Body of pancreas (tissue), 4 donors: ENCODE data around the gene LRRC73.

ENCODE experiments used
- POLR2A ChIP-seq, 3 donors: fragments of 450-650 bp; IDR thresholded peaks; one replicate each; pipeline ENCODE4 v1.6.1; 2016; ENCODE audit warnings: antibody characterized with exemption in 3 of 3, mild to moderate bottlenecking in 2 of 3
- TF ChIP-seq, protein P1 (sequence below), 7 experiments: fragments of 450-650 bp in 4 of 7; fragments of 200-600 bp in 3 of 7; sonication (generic) in 3 of 7; IDR thresholded peaks; one replicate each; pipeline ENCODE4 v1.5.1; 2016 to 2019; ENCODE audit warnings: antibody characterized with exemption in 7 of 7

DNA sequence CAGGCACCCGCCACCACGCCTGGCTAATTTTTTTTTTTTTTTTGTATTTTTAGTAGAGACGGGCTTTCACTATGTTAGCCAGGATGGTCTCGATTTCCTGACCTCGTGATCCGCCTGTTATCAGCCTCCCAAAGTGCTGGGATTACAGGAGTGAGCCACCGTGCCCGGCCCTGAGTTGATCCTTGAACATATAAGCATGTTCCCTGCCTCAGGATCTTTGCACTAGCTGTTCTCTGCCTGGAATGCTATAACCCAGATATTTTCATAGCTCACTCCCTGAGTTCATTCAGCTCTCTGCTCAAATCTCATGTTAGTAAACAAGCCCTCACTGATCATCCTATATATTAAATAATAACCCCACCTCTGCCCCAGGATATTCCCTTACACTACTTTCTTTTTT is 45.8 kb downstream of the LRRC73 start:
- TF ChIP-seq, protein P1, sequence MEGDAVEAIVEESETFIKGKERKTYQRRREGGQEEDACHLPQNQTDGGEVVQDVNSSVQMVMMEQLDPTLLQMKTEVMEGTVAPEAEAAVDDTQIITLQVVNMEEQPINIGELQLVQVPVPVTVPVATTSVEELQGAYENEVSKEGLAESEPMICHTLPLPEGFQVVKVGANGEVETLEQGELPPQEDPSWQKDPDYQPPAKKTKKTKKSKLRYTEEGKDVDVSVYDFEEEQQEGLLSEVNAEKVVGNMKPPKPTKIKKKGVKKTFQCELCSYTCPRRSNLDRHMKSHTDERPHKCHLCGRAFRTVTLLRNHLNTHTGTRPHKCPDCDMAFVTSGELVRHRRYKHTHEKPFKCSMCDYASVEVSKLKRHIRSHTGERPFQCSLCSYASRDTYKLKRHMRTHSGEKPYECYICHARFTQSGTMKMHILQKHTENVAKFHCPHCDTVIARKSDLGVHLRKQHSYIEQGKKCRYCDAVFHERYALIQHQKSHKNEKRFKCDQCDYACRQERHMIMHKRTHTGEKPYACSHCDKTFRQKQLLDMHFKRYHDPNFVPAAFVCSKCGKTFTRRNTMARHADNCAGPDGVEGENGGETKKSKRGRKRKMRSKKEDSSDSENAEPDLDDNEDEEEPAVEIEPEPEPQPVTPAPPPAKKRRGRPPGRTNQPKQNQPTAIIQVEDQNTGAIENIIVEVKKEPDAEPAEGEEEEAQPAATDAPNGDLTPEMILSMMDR (IDR thresholded peaks at IDR 0.05) = no peak
- no peak for TF ChIP-seq POLR2A (IDR thresholded peaks at IDR 0.05)
